Activated CD4-positive, alpha-beta T cell treated with anti-CD3 and anti-CD28 coated beads for 1 hour (primary cell): Measurements from ENCODE around the gene CNGA2.
"Not testable (repeated sequence)": the region's sequence is repeated elsewhere in the genome, so short reads cannot be mapped to it uniquely, and the experiment has no call there.

Experiments
- DNase-seq: peaks from one replicate; pipeline ENCODE4 v3.0.0-alpha.2; 2020

The CNGA2 gene

DNA sequence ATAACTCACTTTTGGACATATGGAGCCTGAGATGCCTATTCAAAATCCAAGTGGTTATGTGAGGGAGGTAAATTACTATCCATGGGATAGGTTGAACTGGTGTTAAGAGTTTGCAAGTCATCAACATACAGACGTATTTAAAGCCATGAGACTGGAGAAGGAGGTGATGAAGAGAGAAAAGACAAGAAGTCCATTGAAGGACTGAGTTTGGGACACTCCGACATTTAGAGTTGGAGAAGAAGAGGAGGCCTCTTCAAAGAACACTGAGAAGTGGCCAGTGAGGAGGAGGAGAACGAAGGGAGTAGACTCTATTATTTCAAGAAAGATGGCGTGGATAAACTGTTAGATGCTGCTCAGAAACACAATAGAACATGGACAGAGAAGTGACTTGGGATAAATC is at the start of gene CNGA2:
CNGA2 (plus strand) TSS at position 301 of the 400 bp plus-strand sequence. CDS start 3,738 bp downstream, outside the sequence.
- no peak for DNase-seq

DNA sequence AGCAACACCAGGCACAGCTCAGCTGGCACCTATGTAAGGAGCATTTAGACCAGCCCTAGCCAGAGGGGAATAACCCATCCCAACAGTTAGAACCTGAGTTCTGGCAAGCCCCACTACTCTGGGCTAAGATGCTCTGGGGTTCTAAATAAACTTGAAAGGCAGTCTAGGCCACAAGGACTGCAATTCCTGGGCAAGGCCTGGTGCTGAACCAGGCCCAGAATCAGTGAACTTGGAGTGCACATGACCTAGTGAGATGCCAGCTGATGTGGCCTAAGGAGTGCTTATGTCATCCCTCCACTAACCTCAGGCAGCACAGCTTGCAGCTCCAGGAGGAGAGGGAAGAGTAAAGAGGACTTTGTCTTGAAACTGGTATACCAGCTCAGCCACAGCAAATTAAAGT is 46.9 kb upstream of the CNGA2 start:
- DNase-seq, result no peak

DNA sequence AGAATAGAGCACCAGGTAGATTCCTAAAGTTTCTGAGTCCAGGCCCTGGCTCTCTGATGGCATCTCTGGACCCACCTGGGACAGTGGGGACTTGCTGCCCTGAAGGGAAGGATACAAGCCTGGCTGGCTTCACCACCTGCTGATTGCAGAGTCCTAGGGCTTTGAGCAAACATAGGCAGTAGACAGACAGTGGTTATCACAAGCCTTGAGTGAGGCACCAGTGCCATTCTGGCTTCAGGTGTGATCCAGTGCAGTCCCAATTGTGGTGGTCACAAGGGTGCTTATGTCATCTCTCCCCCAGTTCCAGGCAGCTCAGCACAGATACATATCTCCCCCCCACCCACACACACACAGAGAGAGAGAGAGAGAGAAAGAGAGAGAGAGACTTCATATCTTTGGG is 45.9 kb upstream of the CNGA2 start:
- DNase-seq, result no peak

DNA sequence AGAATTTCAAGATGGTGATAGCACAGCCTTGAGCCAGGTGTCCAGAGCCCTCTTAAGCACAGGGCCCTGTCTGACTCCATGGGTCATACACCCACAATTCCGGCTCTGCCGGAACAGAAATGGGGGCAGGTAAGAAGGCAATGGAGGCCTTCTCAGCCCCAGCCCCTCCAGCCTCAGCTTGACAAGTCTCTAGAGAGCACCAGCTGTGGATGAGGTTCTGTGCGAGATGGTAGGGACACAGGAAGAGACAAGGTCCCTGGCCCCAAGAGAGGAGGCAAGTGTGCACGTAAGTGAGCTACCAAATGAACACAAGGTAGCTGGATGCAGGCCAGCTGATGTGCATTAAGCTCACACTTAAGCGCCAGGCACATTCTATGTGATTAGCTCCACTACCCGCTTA is 41.7 kb upstream of the CNGA2 start:
- DNase-seq, result no peak

DNA sequence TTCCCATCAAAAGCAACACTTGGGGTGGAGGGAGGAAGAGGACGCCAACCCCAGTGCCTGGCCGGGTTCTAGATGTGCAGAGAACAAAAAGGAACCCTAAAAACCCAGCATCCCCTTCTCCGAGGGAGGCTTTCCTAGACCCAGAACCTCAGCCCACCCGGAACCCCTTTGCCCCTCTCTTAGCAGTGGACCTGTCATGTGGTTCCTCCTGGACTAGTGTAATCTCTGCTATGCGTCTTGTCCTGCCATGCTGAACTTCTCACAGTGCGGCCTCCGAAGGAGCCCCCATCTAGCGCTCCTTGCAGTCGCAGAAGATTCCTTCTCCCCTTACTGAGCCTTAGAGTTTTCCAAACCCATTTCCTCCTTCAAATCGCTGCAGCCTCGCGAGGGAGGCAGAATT is 40.4 kb upstream of the CNGA2 start:
- DNase-seq, result no peak

DNA sequence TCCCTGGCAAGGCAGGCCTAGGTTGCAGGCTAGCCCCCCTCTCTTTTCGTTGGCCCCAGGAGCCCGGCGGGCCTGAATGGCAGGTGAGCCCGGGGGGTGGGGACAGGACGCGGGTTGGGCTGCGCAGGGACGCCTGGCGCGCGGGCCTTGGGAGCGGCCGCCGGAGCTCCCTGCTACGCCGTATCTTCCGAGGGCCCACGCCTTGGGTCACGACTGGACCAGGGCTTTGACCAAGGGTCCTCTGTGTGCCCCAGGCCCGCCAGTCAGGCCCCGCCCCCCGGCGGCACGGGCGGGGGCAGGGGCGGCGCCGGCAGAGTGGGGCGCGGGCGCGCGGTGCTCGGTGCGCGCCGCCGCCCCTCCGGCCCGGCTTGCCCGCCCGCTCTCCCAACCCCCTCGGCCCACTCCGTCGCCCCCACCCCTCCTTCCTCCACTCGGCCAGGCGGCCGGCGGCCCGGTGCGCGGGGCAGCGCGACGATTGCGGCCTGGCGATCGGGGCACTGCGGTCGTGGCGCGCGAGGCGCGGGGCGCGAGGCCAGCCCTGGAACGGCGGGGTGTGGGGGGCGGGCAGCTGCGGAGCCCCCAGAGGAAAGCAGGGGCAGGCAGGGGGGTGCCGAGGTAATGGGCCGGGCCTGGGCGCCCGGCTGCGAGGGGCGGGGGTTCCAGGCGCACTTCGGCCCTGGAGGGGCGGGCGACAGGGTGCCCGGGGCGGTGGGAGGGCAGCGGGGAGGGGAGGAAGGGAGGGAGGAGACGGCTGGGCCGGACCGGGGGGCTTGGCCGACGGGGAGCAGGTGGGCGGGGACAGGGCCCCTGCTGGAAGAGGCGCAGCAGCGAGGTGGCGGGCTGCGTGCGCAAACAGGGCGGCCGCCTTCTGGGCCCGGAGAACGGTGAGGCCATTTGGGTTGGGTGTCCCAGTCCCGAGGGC is 39.6 kb upstream of the CNGA2 start, which contains the start of gene PRRG3:
PRRG3 (plus strand) TSS at position 798 of the 922 bp plus-strand sequence. CDS start 3,357 bp downstream, outside the sequence.
- DNase-seq, result no peak

DNA sequence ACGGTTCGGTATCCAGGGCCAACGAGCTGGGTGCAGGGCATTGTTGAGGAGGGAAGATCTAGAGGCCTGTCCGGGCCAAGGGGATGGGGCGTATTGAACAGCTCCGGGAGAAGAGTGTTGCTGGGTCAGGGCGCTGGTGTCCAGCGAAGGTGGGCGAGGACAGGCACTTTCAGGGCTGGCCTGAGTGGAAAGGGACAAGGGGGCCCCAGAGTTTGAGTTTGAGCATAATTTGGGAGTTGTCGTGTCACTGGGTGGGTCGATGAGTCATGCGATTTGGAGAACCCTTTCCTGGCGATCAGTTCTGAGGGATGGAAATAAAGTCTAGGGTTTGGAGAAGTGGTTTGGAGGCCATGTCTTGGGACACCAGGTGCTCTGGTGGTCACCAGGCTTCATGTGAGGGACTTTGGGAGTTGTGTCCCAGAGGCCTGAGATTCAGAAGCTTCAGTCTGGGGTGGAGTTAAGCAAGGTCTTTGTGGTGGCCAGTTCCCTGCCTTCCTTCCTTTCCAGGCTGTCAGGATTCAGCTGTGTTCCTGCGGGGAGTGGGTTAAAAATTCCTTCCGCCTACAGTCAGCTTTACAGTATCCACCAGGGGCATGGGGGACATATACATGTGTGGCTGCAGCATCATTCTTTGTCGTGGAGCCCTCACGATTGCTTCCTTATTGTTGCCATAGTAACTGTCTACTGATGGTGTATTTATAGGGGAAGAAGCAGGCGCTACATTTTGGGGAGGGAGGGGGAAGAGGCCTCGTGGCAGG is 38.8 kb upstream of the CNGA2 start:
- DNase-seq, result no peak

DNA sequence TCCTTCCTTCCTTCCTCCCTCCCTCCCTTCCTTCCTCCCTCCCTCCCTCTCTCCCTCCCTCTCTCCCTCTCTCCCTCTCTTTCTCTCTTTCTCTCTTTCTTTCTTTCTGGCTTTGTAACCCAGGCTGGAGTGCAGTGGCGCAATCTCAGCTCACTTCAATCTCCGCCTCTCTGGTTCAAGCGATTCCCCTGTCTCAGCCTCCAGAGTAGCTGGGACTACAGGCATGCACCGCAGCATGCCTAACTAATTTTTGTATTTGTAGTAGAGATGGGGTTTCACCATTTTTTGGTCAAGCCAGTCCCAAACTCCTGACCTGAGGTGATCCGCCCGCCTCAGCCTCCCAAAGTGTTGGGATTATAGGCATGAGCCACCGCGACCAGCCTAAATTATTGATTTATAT is 37.5 kb upstream of the CNGA2 start:
- DNase-seq, result not testable (repeated sequence)

DNA sequence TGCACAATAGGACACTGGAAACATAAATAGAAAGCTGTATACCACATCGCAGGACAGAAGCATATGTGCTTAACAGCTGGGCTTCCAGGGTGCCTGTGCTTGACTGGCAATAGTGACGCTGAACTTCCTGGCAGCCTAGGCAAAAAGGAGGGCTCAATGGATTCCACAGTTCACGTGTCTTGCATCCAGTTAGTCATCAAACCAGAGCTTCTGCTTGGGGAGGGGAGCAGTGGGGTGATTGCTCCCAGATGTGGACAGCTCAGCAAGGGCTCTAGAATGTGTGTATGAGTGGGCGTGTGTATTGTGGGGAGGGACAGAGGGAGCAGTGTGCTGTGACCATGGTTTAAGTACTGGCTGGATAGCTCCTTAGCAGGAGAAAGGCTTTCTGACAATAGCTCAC is 37.0 kb upstream of the CNGA2 start:
- DNase-seq, result no peak

DNA sequence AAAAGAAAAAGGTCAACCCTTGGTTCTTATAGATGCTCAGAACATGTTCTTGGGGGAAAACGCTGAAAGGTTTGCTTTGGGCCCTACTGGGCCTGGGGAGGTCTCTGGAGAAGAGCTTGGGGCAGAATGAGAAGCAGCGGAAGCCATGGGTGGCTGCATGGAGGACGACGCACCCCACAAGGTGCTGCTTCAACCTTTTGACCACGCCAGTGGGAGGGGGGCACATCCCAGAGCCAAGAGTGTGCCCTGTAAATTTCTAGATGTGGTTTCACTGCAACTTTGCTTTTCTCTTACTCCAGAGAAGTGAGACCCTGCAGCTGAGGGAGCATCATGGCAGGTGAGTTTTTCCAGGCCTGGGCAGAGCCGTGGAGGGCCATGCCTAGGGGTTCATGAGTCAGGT is 36.1 kb upstream of the CNGA2 start:
- no peak for DNase-seq

DNA sequence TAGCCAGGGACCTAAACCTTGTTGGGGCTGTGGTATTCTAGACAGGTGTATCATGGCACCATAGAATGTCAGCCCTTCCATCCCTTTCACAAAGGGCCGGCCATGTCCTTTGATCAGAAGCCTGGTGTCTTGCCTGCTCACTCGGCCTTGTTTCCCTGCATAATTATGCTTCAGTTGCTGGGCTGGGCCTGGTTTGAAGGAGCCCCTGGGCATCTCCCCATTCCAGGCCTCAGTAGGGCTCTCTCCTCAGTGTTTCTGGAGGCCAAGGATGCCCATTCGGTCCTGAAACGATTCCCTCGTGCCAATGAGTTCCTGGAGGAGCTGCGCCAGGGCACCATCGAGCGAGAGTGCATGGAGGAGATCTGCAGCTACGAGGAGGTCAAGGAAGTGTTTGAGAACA is 34.8 kb upstream of the CNGA2 start:
- DNase-seq, result no peak

DNA sequence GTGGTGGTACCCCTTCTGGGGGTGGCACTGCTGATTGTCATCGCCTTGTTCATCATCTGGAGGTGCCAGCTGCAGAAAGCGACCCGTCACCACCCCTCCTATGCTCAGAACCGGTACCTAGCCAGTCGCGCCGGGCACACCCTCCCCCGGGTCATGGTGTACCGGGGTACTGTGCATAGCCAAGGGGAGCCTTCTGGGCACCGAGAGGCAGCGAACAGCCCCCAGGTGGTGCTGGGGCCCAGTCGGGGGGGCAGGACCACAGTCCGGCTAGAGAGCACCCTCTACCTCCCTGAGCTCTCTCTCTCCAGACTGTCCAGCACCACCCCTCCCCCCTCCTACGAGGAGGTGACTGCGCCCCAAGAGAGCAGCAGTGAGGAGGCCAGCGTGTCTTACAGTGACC is 34.0 kb upstream of the CNGA2 start:
- DNase-seq, result no peak

DNA sequence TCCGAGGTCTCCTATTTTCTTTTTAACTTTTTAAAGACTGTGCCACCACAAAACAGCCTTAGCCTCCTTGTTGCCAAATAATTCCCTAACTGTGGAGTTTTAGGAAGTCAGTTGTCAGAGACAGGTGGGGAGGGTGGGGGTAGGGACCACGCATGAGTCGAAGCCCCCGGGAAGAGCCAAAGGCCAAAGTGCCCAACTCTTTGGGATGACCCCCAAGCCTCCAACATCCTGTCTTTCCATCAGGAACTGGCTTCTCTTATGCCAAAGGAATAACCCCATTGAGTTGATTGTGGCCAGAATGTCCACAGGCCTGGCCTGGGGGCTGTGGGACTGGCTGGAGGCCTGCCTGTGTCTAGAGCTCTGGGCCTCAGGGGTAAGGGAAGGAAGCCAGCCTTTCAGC is 33.5 kb upstream of the CNGA2 start:
- no peak for DNase-seq

DNA sequence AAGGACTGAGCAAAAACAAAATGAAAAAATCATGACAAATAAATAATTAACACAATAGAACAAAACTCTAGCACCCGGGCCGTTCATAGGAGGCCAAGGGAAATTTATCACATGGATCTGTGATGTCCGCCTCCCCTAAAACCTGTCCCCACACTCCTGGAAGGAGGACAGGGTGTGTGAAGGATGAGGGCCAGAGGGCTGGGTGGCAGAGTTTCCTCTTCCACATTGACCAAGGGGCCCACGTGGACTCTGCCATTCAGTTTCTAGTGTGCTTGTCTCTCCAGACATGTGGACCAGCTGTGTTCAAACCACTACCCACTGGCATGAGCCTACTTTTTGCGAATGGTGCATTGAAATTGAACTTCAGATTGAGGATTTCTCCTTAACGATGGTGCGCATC is 33.0 kb upstream of the CNGA2 start:
- no peak for DNase-seq

DNA sequence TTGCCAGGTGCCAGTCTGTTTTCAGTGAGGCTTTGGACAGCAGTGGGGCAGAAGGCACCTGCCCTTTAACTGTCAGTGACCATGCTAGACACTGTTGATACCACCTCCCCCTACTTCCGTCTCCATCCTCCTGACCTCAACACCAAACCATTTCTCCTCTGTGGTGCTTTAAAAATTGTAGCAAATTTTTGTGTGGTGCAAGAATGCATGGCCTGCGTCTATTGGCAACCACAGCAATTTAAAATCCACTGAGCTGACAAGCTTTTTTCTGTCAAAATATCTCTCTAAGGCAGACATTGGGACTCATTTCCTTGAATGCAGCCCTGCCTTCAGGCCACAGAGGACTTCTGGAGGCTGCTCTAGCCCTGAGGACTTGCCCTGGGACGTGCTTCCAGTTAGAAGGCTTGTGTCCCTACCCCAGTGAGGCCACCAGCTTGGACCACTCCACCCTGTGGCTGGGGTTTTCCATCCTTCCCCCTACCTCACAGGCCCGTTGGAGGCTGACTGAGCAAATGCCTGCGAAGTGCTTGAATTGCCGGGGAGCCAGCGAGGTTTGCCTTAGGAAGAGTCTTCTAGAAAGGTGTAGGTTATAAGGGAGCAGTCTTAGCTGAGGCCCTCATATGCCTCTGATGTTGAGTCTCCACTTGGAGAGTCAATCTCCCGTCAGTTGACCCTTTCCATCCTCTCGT is 32.4 kb upstream of the CNGA2 start:
- DNase-seq, result no peak

DNA sequence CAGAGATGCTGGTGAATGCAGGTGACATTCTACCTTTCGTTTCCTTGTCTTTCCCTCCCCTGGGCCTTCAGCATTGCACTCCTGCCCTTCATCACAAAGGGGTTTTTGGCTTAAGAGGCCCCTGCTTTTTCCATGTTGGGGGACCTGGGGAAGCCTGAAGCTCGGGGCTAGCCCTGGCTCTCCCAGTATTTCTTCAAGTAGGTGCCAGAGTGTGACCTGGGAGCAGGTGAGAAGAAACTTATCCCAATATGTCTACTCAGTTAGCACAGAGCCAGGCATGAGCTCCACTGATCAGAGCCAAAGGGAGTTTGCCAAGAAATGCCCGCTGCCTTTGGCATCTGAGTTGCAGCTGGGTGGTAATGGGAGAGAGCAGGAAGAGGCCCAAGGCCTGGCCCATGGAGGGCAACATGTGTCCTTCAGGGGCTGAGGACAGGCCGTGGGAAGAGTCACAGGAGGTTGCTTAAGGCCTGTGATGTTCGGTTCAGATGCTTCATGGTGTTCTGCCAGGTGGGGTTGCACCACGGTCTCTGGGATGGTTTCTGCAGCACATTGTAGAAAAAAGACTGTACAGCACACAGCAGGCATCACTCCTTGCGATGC is 31.7 kb upstream of the CNGA2 start:
- DNase-seq, result no peak

DNA sequence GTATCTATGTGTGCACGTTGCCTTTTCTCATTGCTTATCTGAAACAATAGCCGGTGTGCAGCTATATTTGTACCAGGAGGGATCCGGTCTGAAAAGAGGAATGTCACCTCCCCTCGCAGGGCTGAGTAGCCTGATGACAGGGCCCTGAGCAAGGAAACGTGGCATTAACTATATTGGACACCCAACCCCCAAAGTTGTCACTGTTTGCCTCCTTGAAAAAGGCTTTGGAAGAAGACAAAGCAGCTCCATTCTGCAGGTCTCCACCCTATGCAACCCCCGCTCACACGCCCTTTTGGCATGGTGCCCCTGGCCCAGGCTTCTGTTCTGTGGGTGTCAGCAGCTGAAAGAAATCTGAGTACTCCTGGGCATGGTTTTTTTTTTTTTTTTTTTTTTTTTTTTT is 31.1 kb upstream of the CNGA2 start:
- no peak for DNase-seq

DNA sequence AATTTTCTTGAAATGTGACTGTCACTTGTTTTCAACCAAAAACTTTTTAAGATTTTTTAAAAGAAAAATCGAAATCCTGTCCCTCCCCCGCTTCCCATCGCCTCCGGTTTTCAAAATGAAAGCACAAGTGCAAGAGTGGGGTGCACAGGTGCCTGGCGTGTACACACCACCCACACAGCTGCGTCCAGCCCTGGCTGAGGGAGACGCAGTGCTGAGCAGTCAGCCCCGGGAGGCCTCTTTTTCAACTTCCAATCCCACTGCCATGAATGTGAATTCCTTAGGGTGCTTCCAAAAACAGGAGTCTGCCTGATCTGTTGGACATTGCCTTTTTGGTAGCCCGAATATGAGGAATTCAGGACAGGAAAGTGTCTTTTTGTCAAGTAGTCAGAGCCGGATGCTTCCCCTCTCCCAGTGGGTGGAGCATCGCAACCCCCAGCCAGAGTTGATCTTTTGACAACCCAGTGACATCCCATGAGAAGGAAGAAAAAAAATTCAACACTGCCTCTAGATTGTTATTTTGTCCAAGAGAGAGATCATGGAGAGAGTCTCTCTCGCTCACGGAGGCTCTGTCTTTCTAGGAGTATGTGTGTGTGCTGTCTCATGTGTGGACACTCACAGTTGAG is 30.4 kb upstream of the CNGA2 start:
- DNase-seq, result no peak

DNA sequence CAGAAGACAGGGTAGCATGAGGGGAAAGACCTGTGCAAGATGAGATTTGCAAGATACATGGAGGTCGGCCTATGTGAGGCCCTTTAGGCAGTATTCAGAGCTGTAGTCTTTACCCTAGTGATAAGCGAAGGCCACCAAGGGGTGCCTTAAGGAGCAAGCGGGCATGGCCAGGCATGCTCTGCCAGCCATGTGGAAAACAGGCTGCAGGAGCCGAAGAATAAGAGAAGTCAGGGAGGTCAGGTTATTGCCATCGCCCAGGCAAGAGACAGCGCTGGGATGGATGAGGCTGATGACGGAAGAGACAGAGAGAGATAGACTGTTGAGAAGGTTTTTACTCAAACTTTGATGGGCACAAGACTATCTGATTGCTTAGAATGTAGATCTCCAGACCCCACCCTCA is 25.7 kb upstream of the CNGA2 start:
- DNase-seq, result no peak

DNA sequence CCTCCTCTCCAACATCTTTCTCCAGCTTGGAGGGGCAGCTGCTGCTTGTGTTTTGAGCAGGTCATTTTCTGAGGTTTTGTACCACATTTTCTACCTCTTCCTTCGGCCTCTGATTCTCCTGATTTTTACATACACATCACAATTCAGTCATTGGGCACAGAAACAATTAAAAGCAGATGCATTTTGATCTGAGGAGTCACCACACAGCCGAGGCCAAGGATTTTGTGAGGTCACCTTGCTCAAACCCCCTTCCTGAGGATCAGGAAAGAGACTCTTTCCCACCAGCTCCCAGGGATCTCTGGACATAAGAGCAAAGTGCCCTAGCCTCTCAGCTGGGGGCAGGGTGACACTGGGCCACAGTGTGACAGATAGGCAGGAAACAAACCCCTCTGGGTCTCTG is 24.1 kb upstream of the CNGA2 start:
- no peak for DNase-seq

DNA sequence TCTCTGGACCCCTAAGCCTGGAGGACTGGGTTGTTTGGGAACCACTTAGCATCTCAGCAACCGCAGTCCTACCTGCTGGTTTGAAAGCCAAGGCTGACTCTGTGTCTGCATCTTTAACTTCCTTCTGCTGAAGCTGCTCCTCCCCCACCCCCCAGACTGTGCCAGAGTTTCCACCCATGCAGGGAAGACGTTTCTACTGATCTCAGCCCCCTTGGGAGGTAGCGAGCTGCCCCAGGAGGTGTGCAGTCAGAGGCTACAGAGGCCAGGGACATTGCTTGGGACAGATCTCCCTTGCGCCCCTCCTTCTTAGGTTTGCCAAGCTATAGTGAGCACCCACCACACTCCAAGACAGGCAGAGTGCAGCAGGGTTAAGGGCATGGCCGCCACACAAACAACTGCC is 23.4 kb upstream of the CNGA2 start:
- no peak for DNase-seq

DNA sequence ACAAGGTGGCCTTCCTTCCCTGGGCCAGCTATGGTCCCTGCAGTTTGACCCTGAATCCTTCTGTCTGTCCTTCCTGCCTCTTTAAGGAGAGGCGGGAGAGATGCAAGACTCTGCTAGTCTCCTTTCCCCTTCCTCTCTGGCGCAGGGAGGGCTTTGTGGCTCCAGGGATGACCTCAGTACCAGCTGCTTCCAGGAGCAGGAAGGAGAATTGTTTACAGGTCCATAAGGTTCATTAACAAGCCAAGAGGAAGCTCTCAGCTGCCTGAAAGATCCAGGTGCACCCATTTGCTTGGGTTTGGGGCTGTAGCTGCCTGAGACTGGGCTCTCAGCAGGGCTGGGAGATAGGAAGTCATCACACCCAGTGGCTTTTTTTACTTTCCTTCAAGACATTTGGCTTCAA is 22.8 kb upstream of the CNGA2 start:
- DNase-seq, result no peak

DNA sequence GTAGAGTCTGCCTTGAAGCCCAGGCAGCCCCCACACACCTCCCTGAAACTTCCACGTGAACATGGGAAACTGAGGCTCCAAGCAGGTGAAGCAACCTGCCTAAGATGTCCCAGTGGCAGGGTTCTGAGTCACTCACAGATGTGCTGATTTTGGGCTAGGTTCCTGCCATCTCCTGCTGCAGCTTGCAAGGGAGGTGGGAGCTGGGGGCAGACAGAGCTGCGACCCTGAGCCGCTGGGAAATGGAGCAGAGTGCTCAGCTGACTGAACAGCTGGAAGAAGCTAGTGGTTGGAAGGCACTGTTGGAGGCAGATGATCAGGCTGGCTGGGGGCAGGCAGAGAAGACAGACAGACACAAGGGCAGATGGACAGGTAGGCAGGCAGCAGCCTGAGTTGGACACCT is 22.3 kb upstream of the CNGA2 start:
- DNase-seq, result no peak
